ENCODE results near the gene RAP1GAP. TPM values are rescaled to one million over a fixed set of nuclear protein-coding genes. Genes with fewer than 3 reads are reported as not detected.

The RAP1GAP gene
- total and polyA plus RNA-seq, 9 of the 15 experiments (the other 6 are each of a cell fraction or from before 2014, with no cell fraction given), result 0.29 to 30.2 (median 19.2) TPM

GRCh38 chr1:21631944-21632887, 36.9 kb downstream of the RAP1GAP start (continued):
- TF ChIP-seq USF1 (CRISPR knock-in tag; IDR thresholded peaks at IDR 0.05) (peak; percentile 75), NFE2L1 (tag; IDR thresholded peaks at IDR 0.05; ENCODE audit: borderline replicate concordance, low read depth) (no peak), WHSC1 (IDR thresholded peaks at IDR 0.05; ENCODE audit: low read length) (peak; percentile 86), NUFIP1 (IDR thresholded peaks at IDR 0.05; ENCODE audit: partially characterized antibody) (peak; percentile 14), SMAD1 (IDR thresholded peaks at IDR 0.05; ENCODE audit: low read depth, low read length, partially characterized antibody) (peak; percentile 52), ZNF124 (CRISPR knock-in tag; IDR thresholded peaks at IDR 0.05) (no peak), MAX (CRISPR knock-in tag; IDR thresholded peaks at IDR 0.05) (peak; percentile 68; the same call in 1 of the 2 replicates), NRF1 (conservative IDR thresholded peaks at IDR 0.05 in 1 of 2, IDR thresholded peaks at IDR 0.05 in 1 of 2) (peak in 1 of 2 experiments; percentile 28; a peak in 2 of 4 replicates), ZBTB11 (CRISPR knock-in tag; IDR thresholded peaks at IDR 0.05) (peak in 1 of 3 experiments; percentile 82; a peak in 1 of 6 replicates), ETV5 (CRISPR knock-in tag; IDR thresholded peaks at IDR 0.05; ENCODE audit: low read depth) (peak; percentile 100), ETS1 (conservative IDR thresholded peaks at IDR 0.05; ENCODE audit: control insufficient read depth, low read depth, low read length) (peak; percentile 66; the same call in 1 of the 2 replicates), NR1H2 (CRISPR knock-in tag; IDR thresholded peaks at IDR 0.05) (no peak), YBX1 (IDR thresholded peaks at IDR 0.05) (no peak), DMBX1 (CRISPR knock-in tag; IDR thresholded peaks at IDR 0.05; ENCODE audit: borderline replicate concordance) (peak; percentile 87), ZNF23 (CRISPR knock-in tag; IDR thresholded peaks at IDR 0.05) (no peak), FOXJ3 (CRISPR knock-in tag; IDR thresholded peaks at IDR 0.05) (no peak), ZNF140 (CRISPR knock-in tag; IDR thresholded peaks at IDR 0.05) (no peak), NFE2 (IDR thresholded peaks at IDR 0.05; ENCODE audit: low read depth) (peak; percentile 41), SP1 (CRISPR knock-in tag; IDR thresholded peaks at IDR 0.05) (peak; percentile 81; the same call in 1 of the 2 replicates), L3MBTL2 (IDR thresholded peaks at IDR 0.05) (peak; percentile 79), ZNF146 (CRISPR knock-in tag; IDR thresholded peaks at IDR 0.05; ENCODE audit: unreplicated experiment) (no peak), FUS (optimal IDR thresholded peaks at IDR 0.05; ENCODE audit: low read depth, low read length) (no peak)

Measured in K562 (cell line).